Suprapubic skin (tissue), 4 donors: ENCODE data around the gene GKN2. TPM values are rescaled to one million over a fixed set of nuclear protein-coding genes. Genes with fewer than 3 reads are reported as not detected.
A peak's percentile ranks its signal among the peaks of the same experiment; 100 is the strongest.

Experiments
- DNase-seq, 2 donors: peaks; one replicate each; pipeline ENCODE4 v3.0.0-alpha.2; 2019; ENCODE audit warnings: low spot score in 2 of 2
- H3K27ac ChIP-seq: fragments of 200-600 bp; sonication (generic); one replicate; pipeline ENCODE4 v1.5.1; 2019
- H3K27me3 ChIP-seq: fragments of 200-600 bp; sonication (generic); one replicate; pipeline ENCODE4 v1.5.1; 2019
- H3K36me3 ChIP-seq: fragments of 200-600 bp; sonication (generic); one replicate; pipeline ENCODE4 v1.5.1; 2019
- H3K4me1 ChIP-seq: fragments of 200-600 bp; sonication (generic); one replicate; pipeline ENCODE4 v1.5.1; 2019
- H3K4me3 ChIP-seq: fragments of 200-600 bp; sonication (generic); one replicate; pipeline ENCODE4 v1.5.1; 2019; ENCODE audit warnings: mild to moderate bottlenecking
- H3K9me3 ChIP-seq: fragments of 200-600 bp; sonication (generic); one replicate; pipeline ENCODE4 v1.5.1; 2019
- EP300 ChIP-seq: sonication (generic); formaldehyde crosslinking; IDR thresholded peaks from one replicate; pipeline ENCODE4 v1.6.1; 2017; ENCODE audit warnings: antibody characterized with exemption
- POLR2A ChIP-seq, 2 donors: fragments of 450-650 bp; IDR thresholded peaks; one replicate each; pipeline ENCODE4 v1.6.1; 2017; ENCODE audit warnings: antibody characterized with exemption in 2 of 2, mild to moderate bottlenecking in 2 of 2, moderate library complexity in 2 of 2
- POLR2AphosphoS5 ChIP-seq, 3 donors: sonication (generic); formaldehyde crosslinking; IDR thresholded peaks; one replicate each; pipeline ENCODE4 v1.6.1; 2017; ENCODE audit warnings: antibody characterized with exemption in 3 of 3
- WGBS: methylation state at CpG from one replicate; pipeline ENCODE4 v1.1.5; 2018; 5-methylcytosine and 5-hydroxymethylcytosine counted together
- total RNA-seq, 4 donors: library from RNA; depleted of rRNA; stranded (reverse); fragments of >200 nt; gene quantifications; one replicate each; pipeline ENCODE4 v1.1.0, GENCODE V29; 2016
- TF ChIP-seq, protein P1 (sequence below), 2 donors: fragments of 200-600 bp in 1 of 2; fragments of 450-650 bp in 1 of 2; sonication (generic) in 1 of 2; IDR thresholded peaks; one replicate each; pipeline ENCODE4 v1.5.1; 2016 to 2019; ENCODE audit warnings: antibody characterized with exemption in 2 of 2, mild to moderate bottlenecking in 1 of 2, moderate library complexity in 1 of 2

GKN2 gene, protein sequence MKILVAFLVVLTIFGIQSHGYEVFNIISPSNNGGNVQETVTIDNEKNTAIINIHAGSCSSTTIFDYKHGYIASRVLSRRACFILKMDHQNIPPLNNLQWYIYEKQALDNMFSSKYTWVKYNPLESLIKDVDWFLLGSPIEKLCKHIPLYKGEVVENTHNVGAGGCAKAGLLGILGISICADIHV
- not detected for total RNA-seq

DNA sequence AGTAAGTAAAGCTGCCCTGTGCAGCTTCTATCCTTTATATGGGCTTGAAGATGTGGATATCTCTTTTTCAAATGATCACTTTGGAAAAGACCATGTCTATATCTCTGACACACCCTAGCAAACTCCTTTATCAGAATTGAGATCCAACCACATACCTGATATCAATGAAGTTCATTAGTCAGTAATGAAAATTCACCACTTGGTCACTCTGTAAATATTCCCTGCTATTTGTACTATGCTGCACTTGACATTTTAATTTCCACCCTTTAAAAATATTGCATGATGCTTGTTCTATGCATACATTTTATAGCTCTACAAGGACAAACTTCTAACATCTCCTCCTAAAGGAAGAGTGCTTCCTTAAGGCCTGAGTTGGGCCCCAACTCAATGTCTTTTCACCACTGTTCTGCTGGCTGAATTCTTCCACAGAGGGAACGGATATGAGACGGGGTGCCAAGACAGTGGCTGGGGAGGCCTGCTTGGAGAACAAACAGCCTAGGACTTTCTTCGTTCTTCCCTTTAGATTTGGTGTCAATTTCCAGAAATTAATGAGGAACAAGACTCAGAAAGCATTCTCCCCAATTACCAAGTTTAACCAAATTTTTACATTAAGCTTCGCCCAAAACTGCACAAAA, at the start of gene GKN2:
Gene GKN2 (minus strand): TSS at position 7 of the 635 bp plus-strand sequence. CDS start 32 bp downstream, outside the sequence.
- no peaks in the 10 kb centered on the region for H3K36me3 ChIP-seq
- 90% methylated on average over 4 of the region's 4 CpGs for WGBS
- no peaks in the 10 kb centered on the region for H3K4me1 ChIP-seq
- no peak within 1 kb of the TSS for H3K27ac ChIP-seq
- H3K27me3 ChIP-seq: no peaks in the 10 kb centered on the region
- no peak within 1 kb of the TSS for H3K4me3 ChIP-seq
- no peak for DNase-seq
- TF ChIP-seq EP300 (no peak), POLR2A (IDR thresholded peaks at IDR 0.05) (no peak), POLR2AphosphoS5 (IDR thresholded peaks at IDR 0.05) (no peak)
- TF ChIP-seq, protein P1, sequence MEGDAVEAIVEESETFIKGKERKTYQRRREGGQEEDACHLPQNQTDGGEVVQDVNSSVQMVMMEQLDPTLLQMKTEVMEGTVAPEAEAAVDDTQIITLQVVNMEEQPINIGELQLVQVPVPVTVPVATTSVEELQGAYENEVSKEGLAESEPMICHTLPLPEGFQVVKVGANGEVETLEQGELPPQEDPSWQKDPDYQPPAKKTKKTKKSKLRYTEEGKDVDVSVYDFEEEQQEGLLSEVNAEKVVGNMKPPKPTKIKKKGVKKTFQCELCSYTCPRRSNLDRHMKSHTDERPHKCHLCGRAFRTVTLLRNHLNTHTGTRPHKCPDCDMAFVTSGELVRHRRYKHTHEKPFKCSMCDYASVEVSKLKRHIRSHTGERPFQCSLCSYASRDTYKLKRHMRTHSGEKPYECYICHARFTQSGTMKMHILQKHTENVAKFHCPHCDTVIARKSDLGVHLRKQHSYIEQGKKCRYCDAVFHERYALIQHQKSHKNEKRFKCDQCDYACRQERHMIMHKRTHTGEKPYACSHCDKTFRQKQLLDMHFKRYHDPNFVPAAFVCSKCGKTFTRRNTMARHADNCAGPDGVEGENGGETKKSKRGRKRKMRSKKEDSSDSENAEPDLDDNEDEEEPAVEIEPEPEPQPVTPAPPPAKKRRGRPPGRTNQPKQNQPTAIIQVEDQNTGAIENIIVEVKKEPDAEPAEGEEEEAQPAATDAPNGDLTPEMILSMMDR (IDR thresholded peaks at IDR 0.05): no peak
- no peaks in the 10 kb centered on the region for H3K9me3 ChIP-seq

DNA sequence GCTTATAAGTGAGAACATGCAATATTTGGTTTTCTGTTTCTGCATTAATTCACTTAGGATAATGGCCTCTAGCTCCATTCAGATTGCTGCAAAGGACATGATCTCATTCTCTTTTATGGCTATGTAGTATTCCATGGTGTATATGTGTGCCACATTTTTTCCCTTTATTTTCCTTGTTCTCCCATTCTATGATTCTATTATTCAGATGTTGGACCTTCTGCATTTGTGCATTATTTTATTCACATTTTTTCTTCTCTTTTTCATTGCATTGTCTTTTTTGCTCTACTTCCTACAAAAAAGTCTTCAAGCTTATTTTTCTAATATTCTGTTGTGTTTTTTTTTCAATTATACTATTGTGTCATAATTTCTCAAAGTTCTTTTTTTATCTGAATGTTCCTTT, 49.2 kb upstream of the GKN2 start:
- no peak for DNase-seq
- Histone ChIP-seq H3K9me3 (no peaks in the 10 kb centered on the region), H3K4me3 (no peak overlapping the region), H3K27me3 (no peaks in the 10 kb centered on the region), H3K4me1 (peaks cover 4% of the 10 kb centered on the region), H3K36me3 (no peaks in the 10 kb centered on the region), H3K27ac (no peak overlapping the region)
- no peak for TF ChIP-seq EP300
- TF ChIP-seq POLR2A (IDR thresholded peaks at IDR 0.05): no peak
- no peak for TF ChIP-seq POLR2AphosphoS5 (IDR thresholded peaks at IDR 0.05)
- TF ChIP-seq, protein P1 (IDR thresholded peaks at IDR 0.05): no peak

DNA sequence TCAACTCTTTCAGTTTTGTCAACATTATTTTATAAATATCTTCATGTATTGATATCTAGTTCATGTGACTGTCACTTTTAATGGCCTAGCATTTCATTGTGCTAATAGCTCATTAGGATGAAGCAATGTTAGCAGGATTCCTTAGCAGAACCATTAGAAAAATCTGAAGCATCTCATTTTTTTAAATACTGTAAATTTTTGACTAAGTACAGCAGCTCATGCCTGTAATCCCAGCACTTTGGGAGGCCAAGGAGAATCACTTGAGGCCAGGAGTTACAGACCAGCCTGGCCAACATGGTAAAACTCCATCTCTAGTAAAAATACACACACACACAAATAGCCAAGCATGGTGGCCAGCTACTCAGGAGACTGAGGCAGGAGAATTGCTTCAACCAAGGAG, 44.7 kb upstream of the GKN2 start:
- Histone ChIP-seq H3K27me3 (no peaks in the 10 kb centered on the region), H3K4me3 (no peak overlapping the region), H3K36me3 (no peaks in the 10 kb centered on the region), H3K4me1 (peaks cover 4% of the 10 kb centered on the region), H3K27ac (no peak overlapping the region), H3K9me3 (no peaks in the 10 kb centered on the region)
- TF ChIP-seq POLR2AphosphoS5 (IDR thresholded peaks at IDR 0.05) (no peak), POLR2A (IDR thresholded peaks at IDR 0.05) (no peak), EP300 (no peak)
- TF ChIP-seq, protein P1 (IDR thresholded peaks at IDR 0.05): no peak
- DNase-seq: no peak

DNA sequence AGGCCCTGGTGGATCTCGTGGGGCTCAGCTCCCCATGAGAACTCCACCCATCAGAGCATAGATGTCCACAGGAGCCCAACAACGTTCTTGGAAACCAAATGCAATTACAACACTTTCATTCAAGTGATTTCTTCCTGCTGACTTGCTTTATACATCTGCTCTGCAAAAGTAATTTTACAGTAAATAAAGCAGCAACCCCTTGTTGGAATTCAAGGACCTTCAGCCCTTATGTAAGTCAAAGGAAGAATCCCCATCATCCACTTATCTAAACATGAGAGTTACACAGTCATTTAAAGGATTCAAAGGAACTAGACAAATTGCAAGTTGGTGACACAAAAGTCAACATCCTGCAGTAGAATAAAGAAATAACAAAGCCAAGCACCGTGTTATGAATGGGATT, 43.2 kb upstream of the GKN2 start:
- Histone ChIP-seq H3K4me3 (no peak overlapping the region), H3K36me3 (no peaks in the 10 kb centered on the region), H3K4me1 (peaks cover 4% of the 10 kb centered on the region), H3K27me3 (no peaks in the 10 kb centered on the region), H3K9me3 (no peaks in the 10 kb centered on the region), H3K27ac (no peak overlapping the region)
- 66% methylated on average over 3 of the region's 3 CpGs for WGBS
- TF ChIP-seq POLR2A (IDR thresholded peaks at IDR 0.05) (no peak), EP300 (no peak), POLR2AphosphoS5 (IDR thresholded peaks at IDR 0.05) (no peak)
- TF ChIP-seq, protein P1 (IDR thresholded peaks at IDR 0.05): no peak
- DNase-seq: no peak

DNA sequence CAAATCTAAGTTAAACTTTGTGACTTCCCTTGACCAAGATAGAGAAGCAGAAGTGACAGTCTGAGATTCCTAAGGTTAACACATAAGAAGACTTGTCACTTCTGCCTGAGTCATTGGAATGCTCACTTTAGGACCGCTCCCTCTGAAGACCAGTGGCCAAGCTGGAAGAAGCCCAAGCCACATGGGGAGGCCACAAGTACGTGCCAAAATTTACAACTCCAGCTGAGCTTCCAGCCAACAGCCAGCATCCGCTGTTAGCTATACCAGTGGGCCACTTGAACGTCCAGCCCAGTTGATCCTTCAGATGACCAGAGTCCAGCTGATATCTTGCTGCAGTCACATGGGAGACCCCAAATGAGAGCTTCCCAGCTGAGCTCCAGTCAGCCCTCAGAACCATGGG, 42.2 kb upstream of the GKN2 start:
- H3K4me1 ChIP-seq: peaks cover 4% of the 10 kb centered on the region
- DNase-seq: peak in 1 of 2 donors; percentile 72
- no peaks in the 10 kb centered on the region for H3K27me3 ChIP-seq
- no peak overlapping the region for H3K4me3 ChIP-seq
- TF ChIP-seq EP300: no peak
- no peak for TF ChIP-seq POLR2A (IDR thresholded peaks at IDR 0.05)
- TF ChIP-seq, protein P1 (IDR thresholded peaks at IDR 0.05): no peak
- TF ChIP-seq POLR2AphosphoS5 (IDR thresholded peaks at IDR 0.05): no peak
- WGBS: 42% methylated on average over 3 of the region's 4 CpGs
- no peaks in the 10 kb centered on the region for H3K9me3 ChIP-seq
- no peaks in the 10 kb centered on the region for H3K36me3 ChIP-seq
- H3K27ac ChIP-seq: no peak overlapping the region
